SW480 (cell line): ENCODE measurements around the gene IQCE.

ENCODE experiments used
- DNase-seq: peaks from one replicate; pipeline ENCODE4 v3.0.0-alpha.2; 2016; ENCODE audit warnings: low spot score

Gene IQCE

GRCh38 chr7:2558629-2559282 lies at the start of gene IQCE:
Gene IQCE (plus strand): TSS chr7:2558979. CDS start chr7:2559182, 203 bp downstream.
- DNase-seq: peak; percentile 90

- DNase-seq: no peak
Measured at GRCh38 chr7:2509298-2509906, 49.4 kb upstream of the IQCE start.

GRCh38 chr7:2510130-2510776 lies 48.5 kb upstream of the IQCE start:
- no peak for DNase-seq

- no peak for DNase-seq
Measured at GRCh38 chr7:2510909-2511768, 47.6 kb upstream of the IQCE start.

GRCh38 chr7:2511769-2512168 lies 47.0 kb upstream of the IQCE start:
- DNase-seq: no peak

GRCh38 chr7:2512179-2512661 lies 46.6 kb upstream of the IQCE start:
- no peak for DNase-seq

- no peak for DNase-seq
Measured at GRCh38 chr7:2512713-2513112, 46.1 kb upstream of the IQCE start.

GRCh38 chr7:2513702-2514101 lies 45.1 kb upstream of the IQCE start:
- DNase-seq: no peak

GRCh38 chr7:2514473-2515423 lies 44.0 kb upstream of the IQCE start:
- no peak for DNase-seq

- no peak for DNase-seq
Measured at GRCh38 chr7:2515424-2516193, 43.2 kb upstream of the IQCE start.

- DNase-seq: no peak
Measured at GRCh38 chr7:2516194-2516555, 42.6 kb upstream of the IQCE start.

- DNase-seq: peak; percentile 76
Measured at GRCh38 chr7:2517026-2517425, 41.8 kb upstream of the IQCE start.

- DNase-seq: peak; percentile 90
Measured at GRCh38 chr7:2517678-2518507, 40.9 kb upstream of the IQCE start.

GRCh38 chr7:2518737-2519118 lies 40.1 kb upstream of the IQCE start:
- DNase-seq: no peak

- peak; percentile 95 for DNase-seq
Measured at GRCh38 chr7:2519119-2519930, 39.5 kb upstream of the IQCE start, which contains the start of gene LFNG. Gene LFNG (plus strand): TSS chr7:2519774. CDS start chr7:2519862, 88 bp downstream.

- peak; percentile 88 for DNase-seq
Measured at GRCh38 chr7:2520131-2520760, 38.5 kb upstream of the IQCE start.

GRCh38 chr7:2520761-2521290 lies 38.0 kb upstream of the IQCE start:
- peak; percentile 45 for DNase-seq

GRCh38 chr7:2521341-2521745 lies 37.4 kb upstream of the IQCE start:
- DNase-seq: no peak
